Measurements from ENCODE around the gene BMPER.

Gene BMPER

DNA sequence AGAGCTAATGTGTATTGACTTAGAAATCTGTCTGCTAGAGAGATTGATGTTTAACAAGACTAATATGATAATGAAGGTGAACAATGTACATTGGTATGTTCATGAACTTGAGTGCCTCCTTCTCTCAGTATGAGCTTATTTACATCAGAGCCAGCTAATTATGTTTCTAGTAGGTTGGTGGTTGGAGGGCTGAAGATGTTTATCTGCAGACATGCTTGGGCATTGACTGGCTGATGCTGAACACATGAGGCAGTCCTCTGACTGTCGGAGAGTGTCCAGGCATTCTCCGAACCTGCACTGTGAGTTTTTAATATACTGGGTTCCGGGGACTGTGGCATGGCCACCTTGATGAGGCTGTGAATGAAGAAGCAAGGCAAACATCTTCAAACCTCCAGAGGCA is 47.5 kb downstream of the BMPER start:
- CTCF ChIA-PET, result interaction anchor here (1.0 to 4.3 kb wide), 2 partner anchors 8 to 19 kb away, joined by 3 to 25 read pairs; no protein-coding TSS in a partner anchor
- POLR2A ChIA-PET, result no interaction called here
- TF ChIP-seq, protein P1, sequence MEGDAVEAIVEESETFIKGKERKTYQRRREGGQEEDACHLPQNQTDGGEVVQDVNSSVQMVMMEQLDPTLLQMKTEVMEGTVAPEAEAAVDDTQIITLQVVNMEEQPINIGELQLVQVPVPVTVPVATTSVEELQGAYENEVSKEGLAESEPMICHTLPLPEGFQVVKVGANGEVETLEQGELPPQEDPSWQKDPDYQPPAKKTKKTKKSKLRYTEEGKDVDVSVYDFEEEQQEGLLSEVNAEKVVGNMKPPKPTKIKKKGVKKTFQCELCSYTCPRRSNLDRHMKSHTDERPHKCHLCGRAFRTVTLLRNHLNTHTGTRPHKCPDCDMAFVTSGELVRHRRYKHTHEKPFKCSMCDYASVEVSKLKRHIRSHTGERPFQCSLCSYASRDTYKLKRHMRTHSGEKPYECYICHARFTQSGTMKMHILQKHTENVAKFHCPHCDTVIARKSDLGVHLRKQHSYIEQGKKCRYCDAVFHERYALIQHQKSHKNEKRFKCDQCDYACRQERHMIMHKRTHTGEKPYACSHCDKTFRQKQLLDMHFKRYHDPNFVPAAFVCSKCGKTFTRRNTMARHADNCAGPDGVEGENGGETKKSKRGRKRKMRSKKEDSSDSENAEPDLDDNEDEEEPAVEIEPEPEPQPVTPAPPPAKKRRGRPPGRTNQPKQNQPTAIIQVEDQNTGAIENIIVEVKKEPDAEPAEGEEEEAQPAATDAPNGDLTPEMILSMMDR (IDR thresholded peaks at IDR 0.05; ENCODE audit: control extremely low read depth, extremely low read depth, low read depth, missing control alignments), result no peak
- DNase-seq (ENCODE audit: extremely low spot score), result no peak

DNA sequence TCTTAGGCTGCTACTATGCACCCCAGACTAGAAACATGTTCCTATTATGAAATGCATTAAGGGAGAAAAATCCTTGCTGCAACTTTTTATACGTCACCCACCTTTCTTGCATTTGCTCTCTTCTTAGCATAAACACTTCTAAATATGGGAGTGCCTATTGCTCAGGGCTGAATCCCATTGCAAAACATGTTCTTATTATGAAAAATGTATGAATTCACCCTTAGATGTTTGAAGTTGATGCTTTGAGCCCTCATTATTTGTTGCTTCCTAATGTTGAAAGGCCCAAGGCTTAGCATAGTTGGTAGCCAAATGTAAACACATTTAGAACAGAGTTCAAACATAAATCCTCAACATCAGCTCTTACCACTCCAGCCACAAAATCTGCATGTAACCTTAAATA is 52.8 kb downstream of the BMPER start:
- CTCF ChIA-PET, result interaction anchor here (1.4 kb wide), 1 partner anchor 25 kb away, joined by 4 read pairs; no protein-coding TSS in a partner anchor
- no peak for DNase-seq (ENCODE audit: extremely low spot score)
- POLR2A ChIA-PET, result no interaction called here
- TF ChIP-seq, protein P1 (IDR thresholded peaks at IDR 0.05; ENCODE audit: control extremely low read depth, extremely low read depth, low read depth, missing control alignments), result no peak

DNA sequence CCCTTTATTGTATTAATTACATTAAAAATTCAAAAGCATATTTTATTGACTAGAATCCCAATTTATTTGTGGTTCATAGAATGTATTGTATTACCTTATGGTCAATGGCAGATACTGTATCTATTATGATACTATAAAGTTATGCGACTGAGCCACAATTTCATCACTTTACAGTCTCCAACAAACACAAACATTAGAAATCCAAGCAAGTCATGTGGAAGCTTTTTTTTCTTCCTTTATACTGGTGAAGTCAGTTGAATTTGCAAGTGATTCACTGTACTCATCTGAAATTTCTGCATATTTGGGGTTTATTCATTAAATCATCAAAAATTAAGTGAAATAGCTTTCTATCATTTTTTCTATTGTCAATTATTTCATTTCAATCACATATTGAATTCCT is 54.3 kb downstream of the BMPER start:
- ChIA-PET CTCF (interaction anchor here (1.0 to 1.4 kb wide), 3 partner anchors 22 to 27 kb away, joined by 3 to 4 read pairs (median 3); no protein-coding TSS in a partner anchor), POLR2A (no interaction called here)
- no peak for DNase-seq (ENCODE audit: extremely low spot score)
- TF ChIP-seq, protein P1 (IDR thresholded peaks at IDR 0.05; ENCODE audit: control extremely low read depth, extremely low read depth, low read depth, missing control alignments), result no peak

DNA sequence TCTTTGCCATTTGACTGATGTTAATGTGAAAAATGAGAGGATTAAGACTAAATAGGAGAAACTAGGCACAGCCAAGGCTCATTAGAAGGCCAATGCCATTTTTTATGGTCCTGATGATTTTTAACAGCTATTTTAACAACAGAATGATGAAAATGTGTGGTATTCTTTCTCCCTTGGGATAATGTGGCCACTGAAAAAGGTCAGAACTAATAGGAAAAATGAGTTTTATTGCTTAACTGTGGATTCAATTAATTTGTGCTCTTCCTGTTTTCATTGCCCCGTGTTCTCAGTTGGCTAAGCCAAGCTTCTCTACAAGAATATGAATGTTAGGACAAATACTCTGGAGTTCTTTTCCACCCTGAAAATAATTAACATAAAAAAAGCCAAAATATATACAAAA is 56.6 kb downstream of the BMPER start:
- TF ChIP-seq, protein P1 (IDR thresholded peaks at IDR 0.05; ENCODE audit: control extremely low read depth, extremely low read depth, low read depth, missing control alignments), result no peak
- ChIA-PET CTCF (interaction anchor here (1.0 to 1.5 kb wide), 3 partner anchors 12 to 29 kb away, joined by 3 to 6 read pairs (median 4); no protein-coding TSS in a partner anchor), POLR2A (no interaction called here)
- DNase-seq (ENCODE audit: extremely low spot score), result no peak

DNA sequence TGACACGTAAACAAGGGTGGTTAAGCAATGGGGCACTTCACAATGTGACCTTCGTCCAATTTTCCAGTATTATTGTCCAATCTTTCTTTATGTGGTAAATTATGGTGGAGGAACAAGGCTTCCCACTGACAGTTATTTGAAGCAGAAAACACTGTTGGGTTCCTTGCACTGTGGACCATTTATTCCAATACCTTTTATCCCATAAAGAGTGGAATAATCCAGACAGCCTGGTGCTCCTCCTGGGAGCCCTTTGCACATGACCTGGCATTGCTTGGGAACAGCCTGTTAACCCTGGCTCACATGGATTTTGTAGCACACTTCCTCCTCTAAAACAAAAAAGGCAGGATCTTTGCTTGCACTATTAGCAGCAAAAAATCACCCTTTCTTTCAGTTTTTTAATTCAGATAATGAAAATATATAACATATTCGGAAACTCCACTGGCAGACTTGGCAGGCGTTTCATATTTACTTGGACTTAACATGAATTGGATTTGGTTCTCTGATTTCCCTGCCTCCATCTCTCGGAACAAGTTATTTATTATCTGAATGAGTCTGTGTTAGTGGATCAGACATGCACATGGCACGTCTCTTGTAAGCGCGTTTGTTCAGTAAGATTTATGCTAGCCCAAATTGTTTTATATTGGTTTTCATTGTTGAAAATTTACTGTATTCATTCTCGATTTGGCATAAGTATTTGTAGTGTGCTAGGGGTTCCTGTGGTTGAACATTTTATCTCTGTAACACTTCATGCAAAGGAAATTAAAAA is 59.3 kb downstream of the BMPER start:
- POLR2A ChIA-PET, result no interaction called here
- TF ChIP-seq, protein P1 (IDR thresholded peaks at IDR 0.05; ENCODE audit: control extremely low read depth, extremely low read depth, low read depth, missing control alignments), result no peak
- CTCF ChIA-PET, result no interaction called here
- no peak for DNase-seq (ENCODE audit: extremely low spot score)

DNA sequence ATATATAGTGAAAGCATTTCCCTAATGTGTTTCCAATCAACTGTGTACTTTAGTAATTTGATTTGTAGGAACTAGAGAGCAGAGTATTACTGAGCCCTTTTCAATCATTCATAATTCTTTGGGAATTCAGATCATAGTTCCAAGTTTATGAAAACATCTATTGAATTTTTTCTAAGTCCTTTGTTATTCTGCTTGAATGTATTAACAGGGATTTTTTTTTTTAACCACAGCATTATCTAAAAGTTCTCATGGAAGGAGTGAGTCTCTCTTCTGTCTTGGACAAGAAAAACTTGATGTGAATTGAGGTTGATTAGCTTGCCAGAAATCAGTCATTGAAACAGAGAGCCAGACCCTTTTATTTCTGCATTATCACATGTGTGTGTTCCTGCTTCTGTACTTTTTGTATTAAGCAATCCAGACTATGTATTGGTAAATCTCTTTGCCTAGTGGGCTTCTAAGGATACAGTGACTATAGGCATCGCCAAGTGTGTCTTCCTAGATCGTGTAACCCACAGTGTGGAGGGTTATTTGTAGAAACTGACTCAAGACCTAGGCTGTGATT is 59.9 kb downstream of the BMPER start:
- no peak for DNase-seq (ENCODE audit: extremely low spot score)
- TF ChIP-seq, protein P1 (IDR thresholded peaks at IDR 0.05; ENCODE audit: control extremely low read depth, extremely low read depth, low read depth, missing control alignments), result no peak
- CTCF ChIA-PET, result interaction anchor here (1.0 kb wide), 1 partner anchor 10 kb away, joined by 3 read pairs; no protein-coding TSS in a partner anchor
- POLR2A ChIA-PET, result no interaction called here
